ENCODE data around the gene EPHB1.

DNA sequence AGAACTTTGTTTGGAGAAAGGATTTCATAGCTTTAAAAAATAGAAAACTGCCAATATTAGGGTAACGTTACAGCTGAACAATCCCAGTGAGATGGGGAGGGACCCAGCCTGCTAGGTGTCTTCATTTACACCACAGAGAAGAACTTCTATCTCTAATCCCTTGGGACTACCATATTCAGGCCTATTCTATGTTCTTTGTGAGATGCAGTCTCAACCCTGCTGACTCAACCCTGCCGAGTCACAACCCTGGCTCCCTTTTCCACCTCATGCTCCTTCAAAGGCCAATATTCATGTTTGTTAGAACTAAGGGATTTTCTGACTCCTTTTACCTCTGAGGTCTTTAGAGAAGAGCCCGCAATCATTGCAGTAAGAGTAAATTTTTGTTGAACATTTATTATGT is 350.5 kb downstream of the EPHB1 start:
- TF ChIP-seq CTCF (IDR thresholded peaks at IDR 0.05) (no peak), POLR2A (IDR thresholded peaks at IDR 0.05) (no peak)

Measured in thyroid gland (tissue), 4 donors.